Activated naive CD4-positive, alpha-beta T cell (primary cell): ENCODE data around the gene TBCK.
"Not testable (repeated sequence)": the region's sequence is repeated elsewhere in the genome, so short reads cannot be mapped to it uniquely, and the experiment has no call there.

Experiments used
- DNase-seq, 4 experiments: peaks; one replicate each; lab custom pipeline; 2025; lab: John Stamatoyannopoulos, UW

TBCK gene

GRCh38 chr4:106114270-106114669, 201.7 kb downstream of the TBCK start:
- no peak for DNase-seq

GRCh38 chr4:106111778-106112469, 204.1 kb downstream of the TBCK start:
- DNase-seq = not testable (repeated sequence)

GRCh38 chr4:106109929-106110328, 206.1 kb downstream of the TBCK start:
- DNase-seq = no peak

- DNase-seq = no peak
These were observed 210.3 kb downstream of the TBCK start for GRCh38 chr4:106105697-106106096.

GRCh38 chr4:106104276-106104675, 211.7 kb downstream of the TBCK start:
- DNase-seq = no peak

- no peak for DNase-seq
These were observed 219.6 kb downstream of the TBCK start for GRCh38 chr4:106096454-106096853.

- no peak for DNase-seq
These were observed 220.6 kb downstream of the TBCK start for GRCh38 chr4:106095408-106095807.

GRCh38 chr4:106092361-106093040, 223.5 kb downstream of the TBCK start:
- DNase-seq = no peak

- no peak for DNase-seq
These were observed 225.2 kb downstream of the TBCK start for GRCh38 chr4:106090826-106091225.

- no peak for DNase-seq
These were observed 232.9 kb downstream of the TBCK start for GRCh38 chr4:106083065-106083464.

GRCh38 chr4:106080376-106080775, 235.6 kb downstream of the TBCK start:
- no peak for DNase-seq

- DNase-seq = no peak
These were observed 236.4 kb downstream of the TBCK start for GRCh38 chr4:106079616-106080015.

- DNase-seq = no peak
These were observed 251.0 kb downstream of the TBCK start for GRCh38 chr4:106065018-106065417.

- DNase-seq = no peak
These were observed 253.0 kb downstream of the TBCK start for GRCh38 chr4:106063009-106063408.

GRCh38 chr4:106062452-106062875, 253.5 kb downstream of the TBCK start:
- no peak for DNase-seq

- no peak for DNase-seq
These were observed 257.1 kb downstream of the TBCK start for GRCh38 chr4:106058921-106059320.

GRCh38 chr4:106056914-106057313, 259.1 kb downstream of the TBCK start:
- DNase-seq = no peak

- DNase-seq = no peak
These were observed 264.5 kb downstream of the TBCK start for GRCh38 chr4:106051514-106051913.

GRCh38 chr4:106049490-106049889, 266.5 kb downstream of the TBCK start:
- DNase-seq = no peak

- no peak for DNase-seq
These were observed 267.6 kb downstream of the TBCK start for GRCh38 chr4:106048250-106048971.

GRCh38 chr4:106046083-106046482, 269.9 kb downstream of the TBCK start:
- DNase-seq = no peak

- no peak for DNase-seq
These were observed 274.6 kb downstream of the TBCK start for GRCh38 chr4:106041294-106042002.
